ENCODE results near the gene EEF1AKMT3.

Gene EEF1AKMT3

DNA sequence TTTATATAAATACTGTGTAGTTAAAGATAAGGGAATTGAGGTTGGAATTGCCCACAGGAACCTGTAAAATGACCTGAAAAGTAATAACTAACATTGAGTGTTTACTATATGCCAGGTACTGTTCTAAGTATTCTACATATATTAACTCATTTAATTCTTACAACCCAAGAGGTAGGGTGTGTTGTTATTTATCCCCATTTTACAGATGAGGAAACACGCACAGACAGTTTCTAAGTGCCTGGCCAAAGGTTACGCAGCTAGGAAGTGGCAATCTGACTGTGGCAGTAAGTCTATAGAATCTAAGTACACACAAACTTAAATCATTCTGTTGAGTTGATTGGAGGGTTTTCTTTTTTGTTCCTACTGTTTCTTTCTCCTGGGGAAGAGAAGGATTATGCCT, 28.6 kb upstream of the EEF1AKMT3 start:
- H3K9me3 ChIP-seq (ENCODE audit: insufficient read depth, low read depth, low read length): no peaks in the 10 kb centered on the region
- peak overlapping the region; percentile 72 for H3K4me2 ChIP-seq (ENCODE audit: low read depth, low read length, poor library complexity, severe bottlenecking)
- H3F3A ChIP-seq (ENCODE audit: low read depth): no peaks in the 10 kb centered on the region; the same call in 1 of the 2 replicates
- no peaks in the 10 kb centered on the region for H3K27me3 ChIP-seq (ENCODE audit: insufficient read depth, low read length, poor library complexity, severe bottlenecking)
- H3K9me2 ChIP-seq (replicated peaks; ENCODE audit: low read depth, low read length): no peaks in the 10 kb centered on the region
- peaks cover 31% of the 10 kb centered on the region for H3K4me1 ChIP-seq (ENCODE audit: insufficient read depth, low read length, poor library complexity, severe bottlenecking)
- H3K4me3 ChIP-seq (ENCODE audit: low read length, poor library complexity, severe bottlenecking): peak overlapping the region; percentile 77
- peak overlapping the region; percentile 69 for H3K9ac ChIP-seq (ENCODE audit: low read depth, low read length, poor library complexity, severe bottlenecking)
- H4K20me1 ChIP-seq (ENCODE audit: insufficient read depth, low read length, poor library complexity, severe bottlenecking): peaks cover 22% of the 10 kb centered on the region
- peaks cover 21% of the 10 kb centered on the region for H3K36me3 ChIP-seq (ENCODE audit: insufficient read depth, low read length)
- TF ChIP-seq, protein P1, sequence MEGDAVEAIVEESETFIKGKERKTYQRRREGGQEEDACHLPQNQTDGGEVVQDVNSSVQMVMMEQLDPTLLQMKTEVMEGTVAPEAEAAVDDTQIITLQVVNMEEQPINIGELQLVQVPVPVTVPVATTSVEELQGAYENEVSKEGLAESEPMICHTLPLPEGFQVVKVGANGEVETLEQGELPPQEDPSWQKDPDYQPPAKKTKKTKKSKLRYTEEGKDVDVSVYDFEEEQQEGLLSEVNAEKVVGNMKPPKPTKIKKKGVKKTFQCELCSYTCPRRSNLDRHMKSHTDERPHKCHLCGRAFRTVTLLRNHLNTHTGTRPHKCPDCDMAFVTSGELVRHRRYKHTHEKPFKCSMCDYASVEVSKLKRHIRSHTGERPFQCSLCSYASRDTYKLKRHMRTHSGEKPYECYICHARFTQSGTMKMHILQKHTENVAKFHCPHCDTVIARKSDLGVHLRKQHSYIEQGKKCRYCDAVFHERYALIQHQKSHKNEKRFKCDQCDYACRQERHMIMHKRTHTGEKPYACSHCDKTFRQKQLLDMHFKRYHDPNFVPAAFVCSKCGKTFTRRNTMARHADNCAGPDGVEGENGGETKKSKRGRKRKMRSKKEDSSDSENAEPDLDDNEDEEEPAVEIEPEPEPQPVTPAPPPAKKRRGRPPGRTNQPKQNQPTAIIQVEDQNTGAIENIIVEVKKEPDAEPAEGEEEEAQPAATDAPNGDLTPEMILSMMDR (conservative IDR thresholded peaks at IDR 0.05; ENCODE audit: low read length): no peak
- no peak for TF ChIP-seq EZH2phosphoT487 (IDR thresholded peaks at IDR 0.05; ENCODE audit: borderline replicate concordance)
- H3K79me2 ChIP-seq (ENCODE audit: insufficient read depth, low read length): peaks cover 39% of the 10 kb centered on the region
- H2AFZ ChIP-seq (ENCODE audit: low read length): no peak overlapping the region

DNA sequence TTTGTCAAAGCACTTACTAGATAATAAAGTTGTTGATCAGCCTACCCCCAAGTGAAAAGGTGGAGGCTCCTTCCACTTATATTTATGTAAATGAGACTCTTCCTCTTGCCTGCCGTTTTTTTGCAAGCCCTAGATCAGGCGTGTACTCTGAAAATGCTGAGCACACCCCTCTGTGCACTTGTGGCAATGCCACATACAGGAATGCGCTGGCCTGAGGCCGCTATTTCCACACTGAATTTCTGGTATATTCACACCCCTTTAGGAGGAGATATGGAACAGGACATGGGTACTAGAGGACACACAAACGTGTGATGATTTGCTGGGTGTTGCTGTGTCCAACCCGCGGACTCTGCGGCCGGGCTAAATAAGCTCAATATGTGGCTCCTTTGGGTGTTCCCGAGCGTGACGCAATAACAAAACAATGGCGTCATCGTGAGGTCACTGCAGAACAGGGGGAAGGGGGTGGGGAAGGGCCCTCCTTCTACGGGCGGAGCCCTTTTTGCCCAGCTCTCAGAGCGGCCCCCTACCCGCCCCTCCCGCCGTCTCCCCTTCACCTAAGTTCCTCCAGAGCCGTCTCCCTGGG, 28.1 kb upstream of the EEF1AKMT3 start:
- Histone ChIP-seq H3K9me2 (replicated peaks; ENCODE audit: low read depth, low read length) (no peaks in the 10 kb centered on the region), H2AFZ (ENCODE audit: low read length) (no peak overlapping the region), H3K36me3 (ENCODE audit: insufficient read depth, low read length) (peaks cover 26% of the 10 kb centered on the region), H3F3A (ENCODE audit: low read depth) (no peaks in the 10 kb centered on the region; the same call in 1 of the 2 replicates), H3K4me3 (ENCODE audit: low read length, poor library complexity, severe bottlenecking) (peak overlapping the region; percentile 77), H4K20me1 (ENCODE audit: insufficient read depth, low read length, poor library complexity, severe bottlenecking) (peaks cover 22% of the 10 kb centered on the region), H3K9ac (ENCODE audit: low read depth, low read length, poor library complexity, severe bottlenecking) (peak overlapping the region; percentile 69), H3K9me3 (ENCODE audit: insufficient read depth, low read depth, low read length) (no peaks in the 10 kb centered on the region), H3K4me2 (ENCODE audit: low read depth, low read length, poor library complexity, severe bottlenecking) (peak overlapping the region; percentile 72), H3K27me3 (ENCODE audit: insufficient read depth, low read length, poor library complexity, severe bottlenecking) (no peaks in the 10 kb centered on the region), H3K79me2 (ENCODE audit: insufficient read depth, low read length) (peaks cover 39% of the 10 kb centered on the region), H3K4me1 (ENCODE audit: insufficient read depth, low read length, poor library complexity, severe bottlenecking) (peaks cover 27% of the 10 kb centered on the region)
- TF ChIP-seq, protein P1 (conservative IDR thresholded peaks at IDR 0.05; ENCODE audit: low read length): no peak
- TF ChIP-seq EZH2phosphoT487 (IDR thresholded peaks at IDR 0.05; ENCODE audit: borderline replicate concordance): no peak

DNA sequence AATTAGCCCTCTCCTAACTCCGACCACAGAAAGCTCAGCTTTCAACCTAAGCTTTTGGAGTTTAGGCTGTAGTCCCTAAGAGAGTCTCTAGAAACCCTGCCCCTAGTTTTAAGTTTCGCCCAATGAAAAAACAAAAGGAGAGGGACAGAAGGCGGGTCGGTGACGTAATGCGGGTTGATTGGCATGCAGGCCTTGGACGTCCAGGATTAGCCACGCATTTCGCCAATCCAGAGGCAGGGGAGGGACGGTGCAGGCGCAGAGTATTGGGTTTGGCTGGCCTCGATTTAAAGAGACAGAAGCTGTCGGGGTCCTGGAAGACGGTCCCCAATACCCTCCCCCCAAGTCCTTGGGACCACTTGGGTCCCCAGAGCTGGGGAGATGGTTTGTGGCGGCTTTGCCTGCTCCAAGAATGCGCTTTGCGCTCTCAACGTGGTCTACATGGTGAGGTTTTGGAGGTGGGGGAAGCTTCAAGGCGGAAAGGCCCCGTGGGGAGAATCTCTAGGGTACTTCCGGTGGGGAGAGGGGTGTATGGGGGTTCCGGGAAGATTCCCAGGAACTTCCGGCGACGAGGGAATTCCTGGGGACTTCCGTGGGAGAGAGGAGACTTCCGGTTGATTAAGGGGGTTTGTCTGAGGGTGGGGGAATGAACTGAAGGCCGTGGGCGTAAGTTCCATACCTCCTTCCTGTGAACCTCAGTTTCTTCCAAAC, 27.5 kb upstream of the EEF1AKMT3 start, which contains the start of gene TSPAN31:
Gene TSPAN31 (plus strand): TSS at position 263 of the 708 bp plus-strand sequence. CDS start 116 bp downstream, at position 379.
- H3K4me3 ChIP-seq (ENCODE audit: low read length, poor library complexity, severe bottlenecking): peak within 1 kb of the TSS; percentile 77
- H3K4me2 ChIP-seq (ENCODE audit: low read depth, low read length, poor library complexity, severe bottlenecking): peak within 1 kb of the TSS; percentile 72
- H3F3A ChIP-seq (ENCODE audit: low read depth): no peaks in the 10 kb centered on the region; the same call in 1 of the 2 replicates
- no peaks in the 10 kb centered on the region for H3K27me3 ChIP-seq (ENCODE audit: insufficient read depth, low read length, poor library complexity, severe bottlenecking)
- H3K9ac ChIP-seq (ENCODE audit: low read depth, low read length, poor library complexity, severe bottlenecking): peak within 1 kb of the TSS; percentile 69
- peaks cover 20% of the 10 kb centered on the region for H3K4me1 ChIP-seq (ENCODE audit: insufficient read depth, low read length, poor library complexity, severe bottlenecking)
- H3K9me2 ChIP-seq (replicated peaks; ENCODE audit: low read depth, low read length): no peaks in the 10 kb centered on the region
- H4K20me1 ChIP-seq (ENCODE audit: insufficient read depth, low read length, poor library complexity, severe bottlenecking): peaks cover 18% of the 10 kb centered on the region
- peaks cover 27% of the 10 kb centered on the region for H3K36me3 ChIP-seq (ENCODE audit: insufficient read depth, low read length)
- peaks cover 38% of the 10 kb centered on the region for H3K79me2 ChIP-seq (ENCODE audit: insufficient read depth, low read length)
- no peaks in the 10 kb centered on the region for H3K9me3 ChIP-seq (ENCODE audit: insufficient read depth, low read depth, low read length)
- no peak within 1 kb of the TSS for H2AFZ ChIP-seq (ENCODE audit: low read length)
- TF ChIP-seq, protein P1 (conservative IDR thresholded peaks at IDR 0.05; ENCODE audit: low read length): no peak
- TF ChIP-seq EZH2phosphoT487 (IDR thresholded peaks at IDR 0.05; ENCODE audit: borderline replicate concordance): no peak

All from Loucy (cell line).